Adrenal gland (tissue), 12 donors: Measurements from ENCODE around the gene UCMA. TPM values are rescaled to one million over a fixed set of nuclear protein-coding genes. Genes with fewer than 3 reads are reported as not detected.

ENCODE experiments used
- DNase-seq, 7 donors: peaks; one replicate each; pipeline ENCODE4 v3.0.0-alpha.2; 2019 to 2020
- H3K27ac ChIP-seq, 5 donors: fragments of 200-600 bp; sonication (generic) in 4 of 5; 1 replicate in 3 of 5; 2 replicates in 2 of 5; pipeline versions ENCODE4 v1.5.1 to v1.8.0; 2016 to 2020; ENCODE audit warnings: mild to moderate bottlenecking in 1 of 5
- H3K27me3 ChIP-seq: fragments of 200-600 bp; 2 replicates; pipeline ENCODE4 v1.8.0; 2021
- H3K36me3 ChIP-seq, 2 donors: fragments of 200-600 bp; replicated peaks in 1 of 2; 1 replicate in 1 of 2; 2 replicates in 1 of 2; pipeline versions ENCODE4 v1.5.1 to v1.8.0; 2018 to 2022
- H3K4me1 ChIP-seq, 2 donors: fragments of 200-600 bp; replicated peaks in 1 of 2; 1 replicate in 1 of 2; 2 replicates in 1 of 2; pipeline versions ENCODE4 v1.5.1 to v1.8.0; 2018 to 2021
- H3K4me3 ChIP-seq, 4 donors: fragments of 200-600 bp; sonication (generic) in 3 of 4; one replicate each; pipeline ENCODE4 v1.5.1; 2016 to 2018
- H3K9me3 ChIP-seq, 3 donors: fragments of 200-600 bp; sonication (generic) in 1 of 3; replicated peaks in 1 of 3; 1 replicate in 2 of 3; 2 replicates in 1 of 3; pipeline versions ENCODE4 v1.5.1 to v1.8.0; 2016 to 2021
- POLR2A ChIP-seq, 2 donors: fragments of 450-650 bp; IDR thresholded peaks; one replicate each; pipeline ENCODE4 v1.6.1; 2017; ENCODE audit warnings: antibody characterized with exemption in 2 of 2, mild to moderate bottlenecking in 2 of 2, moderate library complexity in 1 of 2
- WGBS, 4 donors: extraction: QIAGEN DNeasy Blood & Tissue Kit in 2 of 4; methylation state at CpG; one replicate each; pipeline versions ENCODE4 v1.1.5 to v1.1.7; 2013 to 2017; 5-methylcytosine and 5-hydroxymethylcytosine counted together
- intact Hi-C, 2 donors: fragments of 100-400 bp; cut with DNase I; formaldehyde crosslinking; loops; one replicate each; pipeline versions ENCODE4 v1.14.1 to v1.15.0; 2022 to 2023
- polyA plus RNA-seq, 3 donors: library from polyadenylated mRNA; stranded (reverse); fragments of 200-250 nt in 2 of 3; fragments of 350-450 nt in 1 of 3; fragmentation: Illumina TruSeq in 1 of 3; extraction: RNeasy Lipid Tissue Mini Kit (QIAGEN cat#74804) in 1 of 3; gene quantifications; one replicate each; pipeline ENCODE4 v1.2.3, GENCODE V29; 2013 to 2014
- total RNA-seq, 9 donors: library from RNA; depleted of rRNA in 4 of 9; stranded (reverse); fragments of >200 nt in 4 of 9; fragments of 120-200 nt in 1 of 9; fragmentation: NEBNext Ultra II Directional in 1 of 9; extraction: Animal tissue kit (Norgen Biotek cat#: 25700) in 1 of 9; gene quantifications; one replicate each; pipeline versions ENCODE4 v1.1.0 to v1.2.4, GENCODE V29; 2013 to 2023
- TF ChIP-seq, protein P1 (sequence below), 6 experiments: fragments of 450-650 bp in 4 of 6; fragments of 200-600 bp in 2 of 6; sonication (generic) in 1 of 6; IDR thresholded peaks; 1 replicate in 5 of 6; 2 replicates in 1 of 6; pipeline versions ENCODE4 v1.5.1 to v1.8.0; 2016 to 2021; ENCODE audit warnings: antibody characterized with exemption in 6 of 6, mild to moderate bottlenecking in 2 of 6, moderate library complexity in 1 of 6
- donor health status: healthy with polysubstance abuse.
- donor health status: Bipolar disorder and iron deficiency.
- donor health status: DM: yes; HTN: yes; CAD: no.
- donor health status: DM: no; HTN: no; CAD: no.
- donor health status: DM: no; HTN: no; CAD: no.
- donor health status: DM: yes; HTN: yes; CAD: no.

UCMA gene
- total and polyA plus RNA-seq, 12 donors: not detected

DNA sequence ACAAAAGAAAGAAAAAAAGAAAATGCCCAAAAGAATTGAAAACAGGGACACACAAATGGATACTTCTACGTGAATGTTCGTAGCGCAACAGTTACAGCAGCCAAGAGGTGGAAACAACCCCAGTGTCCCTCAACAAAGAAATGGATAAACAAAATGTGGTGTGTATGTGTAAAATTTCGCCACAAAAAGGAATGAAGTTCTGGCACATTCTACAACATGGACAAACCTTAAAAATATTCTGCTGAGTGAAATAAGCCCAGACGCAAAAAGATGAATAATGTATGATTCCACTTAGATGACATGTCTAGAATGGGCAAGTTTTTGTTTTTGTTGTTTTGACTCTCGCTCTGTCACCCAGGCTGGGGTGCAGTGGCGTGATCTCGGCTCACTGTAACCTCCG, 10.9 kb downstream of the UCMA start:
- DNase-seq: no peak
- H3K36me3 ChIP-seq: no peaks in the 10 kb centered on the region
- intact Hi-C loops: no loop called here
- H3K27ac ChIP-seq: no peak overlapping the region
- H3K9me3 ChIP-seq: no peaks in the 10 kb centered on the region
- 86 to 96% (median 91%) methylated on average over 9 of the region's 9 CpGs for WGBS, 4 donors
- no peaks in the 10 kb centered on the region for H3K27me3 ChIP-seq
- TF ChIP-seq, protein P1, sequence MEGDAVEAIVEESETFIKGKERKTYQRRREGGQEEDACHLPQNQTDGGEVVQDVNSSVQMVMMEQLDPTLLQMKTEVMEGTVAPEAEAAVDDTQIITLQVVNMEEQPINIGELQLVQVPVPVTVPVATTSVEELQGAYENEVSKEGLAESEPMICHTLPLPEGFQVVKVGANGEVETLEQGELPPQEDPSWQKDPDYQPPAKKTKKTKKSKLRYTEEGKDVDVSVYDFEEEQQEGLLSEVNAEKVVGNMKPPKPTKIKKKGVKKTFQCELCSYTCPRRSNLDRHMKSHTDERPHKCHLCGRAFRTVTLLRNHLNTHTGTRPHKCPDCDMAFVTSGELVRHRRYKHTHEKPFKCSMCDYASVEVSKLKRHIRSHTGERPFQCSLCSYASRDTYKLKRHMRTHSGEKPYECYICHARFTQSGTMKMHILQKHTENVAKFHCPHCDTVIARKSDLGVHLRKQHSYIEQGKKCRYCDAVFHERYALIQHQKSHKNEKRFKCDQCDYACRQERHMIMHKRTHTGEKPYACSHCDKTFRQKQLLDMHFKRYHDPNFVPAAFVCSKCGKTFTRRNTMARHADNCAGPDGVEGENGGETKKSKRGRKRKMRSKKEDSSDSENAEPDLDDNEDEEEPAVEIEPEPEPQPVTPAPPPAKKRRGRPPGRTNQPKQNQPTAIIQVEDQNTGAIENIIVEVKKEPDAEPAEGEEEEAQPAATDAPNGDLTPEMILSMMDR (IDR thresholded peaks at IDR 0.05): no peak
- no peak for TF ChIP-seq POLR2A (IDR thresholded peaks at IDR 0.05)
- H3K4me1 ChIP-seq: no peaks in the 10 kb centered on the region
- no peak overlapping the region for H3K4me3 ChIP-seq

DNA sequence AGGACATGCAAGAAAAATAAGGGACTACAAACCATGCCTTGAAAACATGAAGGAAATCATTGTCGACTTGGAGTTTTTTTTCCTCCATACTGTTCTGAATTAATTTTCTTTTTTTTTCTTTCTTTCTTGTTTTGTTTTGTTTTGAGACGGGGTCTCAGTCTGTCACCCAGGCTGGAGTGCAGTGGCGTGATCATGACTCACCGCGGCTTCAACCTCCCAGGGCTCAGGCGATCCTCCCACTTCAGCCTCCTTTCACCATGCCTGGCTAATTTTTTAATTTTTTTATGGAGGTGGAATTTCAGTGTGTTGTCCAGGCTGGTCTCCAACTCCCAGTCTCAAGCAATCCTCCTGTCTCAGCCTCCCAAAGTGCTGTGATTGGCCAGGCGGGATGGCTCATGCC, 11.6 kb downstream of the UCMA start:
- no peak overlapping the region for H3K27ac ChIP-seq
- no peak for DNase-seq
- H3K27me3 ChIP-seq: no peaks in the 10 kb centered on the region
- 92 to 97% (median 94%) methylated on average over 7 of the region's 7 CpGs for WGBS, 4 donors
- TF ChIP-seq POLR2A (IDR thresholded peaks at IDR 0.05): no peak
- TF ChIP-seq, protein P1 (IDR thresholded peaks at IDR 0.05): no peak
- no peak overlapping the region for H3K4me3 ChIP-seq
- no peaks in the 10 kb centered on the region for H3K9me3 ChIP-seq
- no peaks in the 10 kb centered on the region for H3K36me3 ChIP-seq
- intact Hi-C loops: no loop called here
- H3K4me1 ChIP-seq: no peaks in the 10 kb centered on the region

DNA sequence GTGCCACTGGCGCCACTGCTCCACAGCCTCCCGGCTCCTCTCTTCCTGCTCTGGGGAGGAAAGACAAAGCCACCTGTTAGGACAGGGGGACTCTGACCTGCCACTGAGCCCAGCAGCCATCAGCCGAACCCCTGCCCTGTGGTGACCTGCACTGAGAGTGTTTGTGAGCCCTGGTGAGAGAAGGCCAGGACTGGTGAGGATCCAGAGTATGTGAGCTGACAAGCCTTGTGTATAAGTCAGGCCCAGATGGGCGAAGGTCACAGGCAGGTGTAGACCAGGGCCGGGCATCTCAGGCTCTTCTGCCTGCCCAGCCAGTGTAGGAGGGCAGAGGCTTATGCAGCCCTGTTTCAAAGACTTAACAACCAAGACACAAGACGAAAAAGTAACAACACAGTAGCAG, 12.0 kb downstream of the UCMA start:
- TF ChIP-seq, protein P1 (IDR thresholded peaks at IDR 0.05): no peak
- no peak for TF ChIP-seq POLR2A (IDR thresholded peaks at IDR 0.05)
- no peaks in the 10 kb centered on the region for H3K4me1 ChIP-seq
- intact Hi-C loops: no loop called here
- no peak for DNase-seq
- no peaks in the 10 kb centered on the region for H3K36me3 ChIP-seq
- H3K9me3 ChIP-seq: no peaks in the 10 kb centered on the region
- 81 to 93% (median 90%) methylated on average over 5 to 6 of the region's 6 CpGs for WGBS, 4 donors
- no peak overlapping the region for H3K4me3 ChIP-seq
- no peaks in the 10 kb centered on the region for H3K27me3 ChIP-seq
- no peak overlapping the region for H3K27ac ChIP-seq

DNA sequence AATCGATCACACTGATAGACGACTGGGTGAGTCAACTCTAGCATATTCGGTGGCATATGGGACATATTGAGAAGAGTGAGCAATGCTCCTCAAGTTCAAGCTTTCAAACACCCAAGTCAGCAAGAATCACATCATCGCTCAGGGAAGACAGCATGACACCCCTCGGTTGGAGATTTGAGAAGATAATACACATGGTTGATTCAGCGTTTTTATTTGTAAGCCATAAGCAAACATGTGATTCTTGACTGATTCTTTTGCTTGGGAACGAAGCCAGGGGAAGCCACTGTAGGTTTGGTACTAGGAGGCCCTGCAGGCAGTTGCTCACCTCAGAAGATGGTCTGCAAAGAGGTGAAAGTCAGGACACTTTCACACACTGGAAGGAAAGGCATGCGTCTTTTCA, 12.6 kb downstream of the UCMA start:
- 84 to 95% (median 86%) methylated on average over 8 of the region's 8 CpGs for WGBS, 4 donors
- intact Hi-C loops: no loop called here
- Histone ChIP-seq H3K27ac (no peak overlapping the region), H3K4me3 (no peak overlapping the region), H3K27me3 (no peaks in the 10 kb centered on the region), H3K4me1 (no peaks in the 10 kb centered on the region), H3K9me3 (no peaks in the 10 kb centered on the region), H3K36me3 (no peaks in the 10 kb centered on the region)
- DNase-seq: no peak
- TF ChIP-seq POLR2A (IDR thresholded peaks at IDR 0.05): no peak
- TF ChIP-seq, protein P1 (IDR thresholded peaks at IDR 0.05): no peak
